Neural cell (in vitro differentiated cells): ENCODE results near the gene OR51G1.

ENCODE experiments used
- POLR2AphosphoS5 ChIP-seq: IDR thresholded peaks from 2 replicates; pipeline ENCODE4 v1.6.1; 2012
- RAD21 ChIP-seq: fragments of 450-650 bp; conservative IDR thresholded peaks from 2 replicates; pipeline ENCODE4 v1.6.1; 2014; ENCODE audit warnings: antibody characterized with exemption, mild to moderate bottlenecking, moderate library complexity

GRCh38 chr11:4936745-4937144 lies 12.6 kb upstream of the OR51G1 start:
- TF ChIP-seq RAD21 (no peak), POLR2AphosphoS5 (no peak)
